B cell (primary cell): ENCODE measurements around the gene NUDT1. TPM values are rescaled to one million over a fixed set of nuclear protein-coding genes. Genes with fewer than 3 reads are reported as not detected.

ENCODE experiments used
- ATAC-seq: fragments of 200-7000 bp; cut with Tn5 transposase; one replicate; pipeline ENCODE4 v1.10.0; 2021; ENCODE audit warnings: low read depth, mild to moderate bottlenecking, moderate number of reproducible peaks, moderate library complexity
- CTCF ChIA-PET: fragments of 350-600 bp; sonication (Branson Sonifier 250); formaldehyde crosslinking; loops from one replicate; lab custom pipeline; 2021; ENCODE audit warnings: antibody characterized with exemption, inconsistent platforms; lab: Charles Lee
- POLR2A ChIA-PET: fragments of 350-600 bp; sonication (Branson Sonifier 250); formaldehyde crosslinking; loops from one replicate; lab custom pipeline; 2021; ENCODE audit warnings: antibody characterized with exemption; lab: Charles Lee
- DNase-seq: peaks from one replicate; pipeline ENCODE4 v3.0.0; 2013
- H2AFZ ChIP-seq: 2 replicates; pipeline ENCODE4 v1.6.1; 2012; ENCODE audit warnings: mild to moderate bottlenecking, low read depth, low read length; ENCODE audit not compliant: insufficient read depth, poor library complexity, severe bottlenecking
- H3K27ac ChIP-seq, 2 donors: 1 replicate in 1 of 2; 2 replicates in 1 of 2; pipeline ENCODE4 v1.5.1; 2012 to 2013; ENCODE audit warnings: low read length in 2 of 2, mild to moderate bottlenecking in 2 of 2, moderate library complexity in 1 of 2
- H3K27me3 ChIP-seq, 4 experiments: fragments of 200-600 bp in 1 of 4; sonication (generic) in 1 of 4; replicated peaks in 1 of 4; 1 replicate in 2 of 4; 2 replicates in 2 of 4; pipeline versions ENCODE4 v1.6.1 to v1.7.0; 2013 to 2016; ENCODE audit warnings: low read length in 3 of 4, mild to moderate bottlenecking in 2 of 4, mixed read lengths in 1 of 4, moderate library complexity in 1 of 4; ENCODE audit not compliant: insufficient read depth in 4 of 4, control insufficient read depth in 3 of 4; ENCODE audit errors: control extremely low read depth in 1 of 4
- H3K36me3 ChIP-seq, 2 experiments: replicated peaks in 1 of 2; 1 replicate in 1 of 2; 2 replicates in 1 of 2; pipeline versions ENCODE4 v1.6.1 to v1.7.1; 2013; ENCODE audit warnings: low read length in 1 of 2; ENCODE audit not compliant: insufficient read depth in 2 of 2, control insufficient read depth in 1 of 2; ENCODE audit errors: control extremely low read depth in 1 of 2, extremely low read depth in 1 of 2
- H3K4me1 ChIP-seq, 2 donors: fragments of 200-600 bp in 1 of 2; sonication (generic) in 1 of 2; 1 replicate in 1 of 2; 2 replicates in 1 of 2; pipeline versions ENCODE4 v1.5.1 to v1.6.1; 2013 to 2017; ENCODE audit warnings: low read length in 2 of 2; ENCODE audit not compliant: control insufficient read depth in 2 of 2, insufficient read depth in 2 of 2
- H3K4me2 ChIP-seq: replicated peaks from 2 replicates; pipeline ENCODE3; 2012; ENCODE audit warnings: mild to moderate bottlenecking, low read depth, low read length; ENCODE audit not compliant: poor library complexity, severe bottlenecking
- H3K4me3 ChIP-seq, 5 experiments: fragments of 200-600 bp in 1 of 5; sonication (generic) in 1 of 5; 1 replicate in 3 of 5; 2 replicates in 2 of 5; pipeline versions ENCODE4 v1.5.1 to v1.7.0; 2011 to 2016; ENCODE audit warnings: low read length in 4 of 5, mild to moderate bottlenecking in 4 of 5, low read depth in 2 of 5, control low read depth in 1 of 5, moderate library complexity in 1 of 5; ENCODE audit not compliant: insufficient read depth in 1 of 5; ENCODE audit errors: control extremely low read depth in 1 of 5, extremely low read depth in 1 of 5
- H3K79me2 ChIP-seq: fragments of 200-600 bp; sonication (generic); one replicate; pipeline ENCODE4 v1.6.0; 2016; ENCODE audit warnings: low read length; ENCODE audit not compliant: control insufficient read depth, insufficient read depth
- H3K9ac ChIP-seq: fragments of 200-600 bp; sonication (generic); 2 replicates; pipeline ENCODE4 v1.6.1; 2017; ENCODE audit warnings: mild to moderate bottlenecking, low read length, moderate library complexity
- H3K9me3 ChIP-seq, 3 donors: one replicate each; pipeline versions ENCODE4 v1.6.1 to v1.7.1; 2013; ENCODE audit warnings: low read length in 2 of 3; ENCODE audit not compliant: control insufficient read depth in 2 of 3, insufficient read depth in 1 of 3; ENCODE audit errors: control extremely low read depth in 1 of 3
- H4K20me1 ChIP-seq: 2 replicates; pipeline ENCODE4 v1.6.0; 2012; ENCODE audit warnings: mild to moderate bottlenecking, low read length; ENCODE audit not compliant: insufficient read depth, control insufficient read depth, poor library complexity, severe bottlenecking
- H3K27ac Mint-ChIP-seq: one replicate; pipeline ENCODE4 v1.8.0; 2021; ENCODE audit warnings: mixed read lengths
- H3K27me3 Mint-ChIP-seq: one replicate; pipeline ENCODE4 v1.8.0; 2021; ENCODE audit warnings: mixed read lengths
- H3K4me1 Mint-ChIP-seq: one replicate; pipeline ENCODE4 v1.8.0; 2021; ENCODE audit warnings: mixed read lengths
- H3K4me3 Mint-ChIP-seq: one replicate; pipeline ENCODE4 v1.8.0; 2021; ENCODE audit warnings: mixed read lengths
- H3K9me3 Mint-ChIP-seq: one replicate; pipeline ENCODE4 v1.8.0; 2022; ENCODE audit warnings: mixed read lengths; ENCODE audit not compliant: insufficient read depth
- EZH2 ChIP-seq: IDR thresholded peaks from 2 replicates; pipeline ENCODE4 v1.6.1; 2012; ENCODE audit warnings: borderline replicate concordance, low read depth, mild to moderate bottlenecking, moderate library complexity, low read length; ENCODE audit not compliant: insufficient read depth, poor library complexity, severe bottlenecking
- WGBS: methylation state at CpG from one replicate; pipeline ENCODE4 v1.1.5; 2013; ENCODE audit warnings: missing lambda C conversion rate; ENCODE audit not compliant: insufficient coverage; 5-methylcytosine and 5-hydroxymethylcytosine counted together
- intact Hi-C: fragments of 100-400 bp; cut with micrococcal nuclease; formaldehyde crosslinking; loops from one replicate; pipeline ENCODE4 v1.10.0; 2022
- polyA plus RNA-seq: library from polyadenylated mRNA; depleted of rRNA; stranded (reverse); fragments of >200 nt; gene quantifications from 2 replicates; pipeline ENCODE4 v1.2.3, GENCODE V29; 2012
- total RNA-seq, 2 donors: library from RNA; stranded (reverse); fragments of 120-200 nt in 1 of 2; gene quantifications; 1 replicate in 1 of 2; 2 replicates in 1 of 2; pipeline versions ENCODE4 v1.2.3 to v1.2.4, GENCODE V29; 2013 to 2022
- TF ChIP-seq, protein P1 (sequence below): fragments of 200-600 bp; IDR thresholded peaks from one replicate; pipeline ENCODE4 v1.8.0; 2022; ENCODE audit warnings: antibody characterized with exemption, mild to moderate bottlenecking

The NUDT1 gene
- total and polyA plus RNA-seq, 2 donors (not counting 1 experiment from before 2014, with no cell fraction given), result 21.1 to 22.9 TPM

DNA sequence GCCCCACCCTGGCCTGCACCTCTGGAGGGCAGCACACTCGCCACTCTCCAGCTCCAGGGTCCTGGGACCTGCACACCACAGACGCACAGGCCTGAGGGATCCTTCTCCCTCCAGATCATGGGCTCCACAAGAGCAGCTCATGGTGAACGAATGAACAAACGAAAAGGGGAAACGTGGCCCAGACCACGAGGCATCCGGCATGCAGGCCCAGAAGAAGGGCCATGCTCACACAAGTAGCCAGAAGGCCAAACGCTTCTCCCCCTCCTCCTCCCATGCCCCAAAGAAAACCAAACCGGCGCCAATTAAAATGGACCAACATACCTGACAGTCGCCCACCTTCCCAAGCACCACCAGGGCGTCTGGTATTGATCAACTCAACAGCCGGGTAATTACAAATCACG, 39.7 kb upstream of the NUDT1 start:
- DNase-seq (no peak), ATAC-seq (no peak)
- peaks cover 9% of the 10 kb centered on the region for H4K20me1 ChIP-seq
- TF ChIP-seq EZH2, result no peak
- TF ChIP-seq, protein P1, sequence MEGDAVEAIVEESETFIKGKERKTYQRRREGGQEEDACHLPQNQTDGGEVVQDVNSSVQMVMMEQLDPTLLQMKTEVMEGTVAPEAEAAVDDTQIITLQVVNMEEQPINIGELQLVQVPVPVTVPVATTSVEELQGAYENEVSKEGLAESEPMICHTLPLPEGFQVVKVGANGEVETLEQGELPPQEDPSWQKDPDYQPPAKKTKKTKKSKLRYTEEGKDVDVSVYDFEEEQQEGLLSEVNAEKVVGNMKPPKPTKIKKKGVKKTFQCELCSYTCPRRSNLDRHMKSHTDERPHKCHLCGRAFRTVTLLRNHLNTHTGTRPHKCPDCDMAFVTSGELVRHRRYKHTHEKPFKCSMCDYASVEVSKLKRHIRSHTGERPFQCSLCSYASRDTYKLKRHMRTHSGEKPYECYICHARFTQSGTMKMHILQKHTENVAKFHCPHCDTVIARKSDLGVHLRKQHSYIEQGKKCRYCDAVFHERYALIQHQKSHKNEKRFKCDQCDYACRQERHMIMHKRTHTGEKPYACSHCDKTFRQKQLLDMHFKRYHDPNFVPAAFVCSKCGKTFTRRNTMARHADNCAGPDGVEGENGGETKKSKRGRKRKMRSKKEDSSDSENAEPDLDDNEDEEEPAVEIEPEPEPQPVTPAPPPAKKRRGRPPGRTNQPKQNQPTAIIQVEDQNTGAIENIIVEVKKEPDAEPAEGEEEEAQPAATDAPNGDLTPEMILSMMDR, result no peak
- no peak overlapping the region for H3K4me2 ChIP-seq
- intact Hi-C loops, result no loop called here
- H3K4me1 ChIP-seq, result peaks cover 0 to 14% of the 10 kb centered on the region in 2 donors
- no peak overlapping the region for H3K27ac ChIP-seq
- Mint-ChIP-seq H3K4me3 (no peak overlapping the region), H3K27ac (no peak overlapping the region), H3K4me1 (peaks cover 15% of the 10 kb centered on the region), H3K9me3 (no peaks in the 10 kb centered on the region), H3K27me3 (no peaks in the 10 kb centered on the region)
- ChIA-PET POLR2A (no interaction called here), CTCF (no interaction called here)
- H3K4me3 ChIP-seq, result no peak overlapping the region
- no peaks in the 10 kb centered on the region for H3K9me3 ChIP-seq
- no peak overlapping the region for H3K9ac ChIP-seq
- no peak overlapping the region for H2AFZ ChIP-seq
- no peaks in the 10 kb centered on the region for H3K27me3 ChIP-seq
- WGBS, result 86% methylated on average over 12 of the region's 14 CpGs
- peaks cover 0 to 25% of the 10 kb centered on the region in 2 experiments for H3K36me3 ChIP-seq
- H3K79me2 ChIP-seq, result peaks cover 45% of the 10 kb centered on the region

DNA sequence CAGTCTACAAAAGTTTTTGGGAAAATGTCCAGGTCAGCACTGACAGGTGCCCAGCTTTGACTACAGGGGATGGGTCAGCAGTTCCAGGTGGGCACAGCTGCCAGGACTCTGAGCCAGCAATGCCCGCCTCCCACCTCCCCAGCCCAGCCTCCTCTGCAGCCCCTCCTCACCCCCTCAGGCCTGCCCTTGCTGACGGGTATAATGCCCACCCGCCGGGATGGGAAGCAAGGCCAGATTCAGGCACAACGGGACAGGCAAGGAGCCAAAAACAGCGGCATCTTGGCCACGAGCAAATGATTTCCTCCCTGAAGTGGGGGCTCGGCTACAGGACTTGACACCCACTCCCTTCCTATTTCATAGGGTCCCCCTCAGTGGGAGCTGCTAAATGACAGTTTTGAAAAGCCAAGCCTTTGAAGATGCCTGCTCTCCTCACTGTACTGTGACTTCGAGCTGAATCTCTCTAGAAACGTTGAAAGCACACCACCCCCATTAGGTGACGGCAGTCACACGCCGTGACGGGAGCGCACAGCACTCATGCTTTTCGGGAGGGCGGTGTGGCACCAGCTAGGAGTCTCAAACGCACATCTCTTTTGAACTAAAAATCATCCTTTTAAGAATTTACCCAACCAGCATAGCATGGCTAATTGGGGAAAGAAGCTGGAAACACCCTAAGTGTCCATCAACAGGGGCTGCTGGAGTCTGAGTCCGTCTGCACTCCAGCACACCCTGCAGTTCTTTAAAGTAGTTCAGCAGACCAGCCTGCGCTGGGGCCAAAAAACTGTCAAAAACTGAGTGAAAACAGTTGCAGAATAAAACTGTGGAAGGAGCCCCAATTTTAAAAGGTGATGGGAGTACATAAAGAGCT, 38.9 kb upstream of the NUDT1 start:
- H3K4me3 ChIP-seq, result no peak overlapping the region
- H4K20me1 ChIP-seq, result peaks cover 9% of the 10 kb centered on the region
- H3K9me3 Mint-ChIP-seq, result no peaks in the 10 kb centered on the region
- peaks cover 40% of the 10 kb centered on the region for H3K79me2 ChIP-seq
- no peaks in the 10 kb centered on the region for H3K27me3 ChIP-seq
- intact Hi-C loops, result no loop called here
- no peak overlapping the region for H3K27ac Mint-ChIP-seq
- peaks cover 0 to 31% of the 10 kb centered on the region in 2 experiments for H3K36me3 ChIP-seq
- H3K4me1 Mint-ChIP-seq, result peaks cover 15% of the 10 kb centered on the region
- H3K27me3 Mint-ChIP-seq, result no peaks in the 10 kb centered on the region
- H2AFZ ChIP-seq, result no peak overlapping the region
- H3K4me3 Mint-ChIP-seq, result no peak overlapping the region
- H3K27ac ChIP-seq, result no peak overlapping the region
- no peaks in the 10 kb centered on the region for H3K9me3 ChIP-seq
- H3K4me2 ChIP-seq, result peak overlapping the region; percentile 17
- TF ChIP-seq EZH2, result no peak
- TF ChIP-seq, protein P1, result no peak
- ATAC-seq, result no peak
- H3K9ac ChIP-seq, result no peak overlapping the region
- no peak for DNase-seq
- peaks cover 0 to 14% of the 10 kb centered on the region in 2 donors for H3K4me1 ChIP-seq
- CTCF ChIA-PET, result interaction anchor here (1.0 to 1.5 kb wide), 2 partner anchors 14 to 145 kb away, joined by 4 to 5 read pairs; no protein-coding TSS in a partner anchor
- WGBS, result 95% methylated on average over 18 of the region's 20 CpGs
- POLR2A ChIA-PET, result interaction anchor here (0.5 kb wide), 1 partner anchor 440 kb away, joined by 6 read pairs; no protein-coding TSS in a partner anchor
